Stimulated activated CD4-positive, alpha-beta T cell treated with anti-CD3 and anti-CD28 coated beads, TNF-alpha, amount 100 ng/mL, for 24 hours (primary cell): ENCODE measurements around the gene TOP1.
A peak's percentile ranks its signal among the peaks of the same experiment; 100 is the strongest.

Experiments used
- DNase-seq, 3 experiments: peaks; one replicate each; pipeline ENCODE4 v3.0.0-alpha.2; 2020; ENCODE audit warnings: low read depth in 3 of 3

Gene TOP1

DNA sequence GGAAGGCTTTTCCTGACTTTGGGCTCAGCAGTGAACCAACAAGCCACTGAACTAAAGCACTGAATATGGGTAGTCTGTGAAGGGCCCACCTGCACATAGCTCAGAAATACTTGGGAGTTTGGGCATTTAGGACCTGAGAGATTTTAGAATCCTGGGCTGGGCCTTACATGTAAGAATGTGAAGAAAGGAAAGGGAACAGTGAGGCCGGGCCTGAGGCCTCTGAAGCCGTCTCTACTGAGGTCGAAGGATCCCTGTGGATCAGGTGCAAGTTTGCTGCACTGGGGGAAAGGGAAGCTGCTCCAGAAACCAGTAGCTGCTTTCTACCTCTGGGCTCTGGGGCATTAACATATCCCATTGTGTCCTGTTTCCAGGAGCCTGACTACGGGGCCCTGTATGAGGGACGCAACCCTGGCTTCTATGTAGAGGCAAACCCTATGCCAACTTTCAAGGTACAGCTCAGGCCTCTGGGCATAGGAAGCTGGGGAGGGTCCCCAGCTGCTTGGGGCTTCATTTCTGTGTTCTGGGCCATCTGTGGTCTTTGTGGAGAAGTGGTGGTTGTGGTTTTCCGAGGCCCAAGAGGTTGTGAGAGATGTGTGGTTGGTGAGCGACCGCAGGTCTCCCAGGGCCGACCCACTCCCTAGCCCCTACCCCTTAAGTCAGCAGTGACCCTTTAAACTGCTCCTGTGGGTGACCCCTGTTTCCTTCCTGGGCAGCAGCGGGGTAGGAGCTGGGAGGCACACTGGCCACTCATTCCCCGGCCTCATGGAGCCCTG lies 139.0 kb downstream of the TOP1 start:
- DNase-seq, result no peak

DNA sequence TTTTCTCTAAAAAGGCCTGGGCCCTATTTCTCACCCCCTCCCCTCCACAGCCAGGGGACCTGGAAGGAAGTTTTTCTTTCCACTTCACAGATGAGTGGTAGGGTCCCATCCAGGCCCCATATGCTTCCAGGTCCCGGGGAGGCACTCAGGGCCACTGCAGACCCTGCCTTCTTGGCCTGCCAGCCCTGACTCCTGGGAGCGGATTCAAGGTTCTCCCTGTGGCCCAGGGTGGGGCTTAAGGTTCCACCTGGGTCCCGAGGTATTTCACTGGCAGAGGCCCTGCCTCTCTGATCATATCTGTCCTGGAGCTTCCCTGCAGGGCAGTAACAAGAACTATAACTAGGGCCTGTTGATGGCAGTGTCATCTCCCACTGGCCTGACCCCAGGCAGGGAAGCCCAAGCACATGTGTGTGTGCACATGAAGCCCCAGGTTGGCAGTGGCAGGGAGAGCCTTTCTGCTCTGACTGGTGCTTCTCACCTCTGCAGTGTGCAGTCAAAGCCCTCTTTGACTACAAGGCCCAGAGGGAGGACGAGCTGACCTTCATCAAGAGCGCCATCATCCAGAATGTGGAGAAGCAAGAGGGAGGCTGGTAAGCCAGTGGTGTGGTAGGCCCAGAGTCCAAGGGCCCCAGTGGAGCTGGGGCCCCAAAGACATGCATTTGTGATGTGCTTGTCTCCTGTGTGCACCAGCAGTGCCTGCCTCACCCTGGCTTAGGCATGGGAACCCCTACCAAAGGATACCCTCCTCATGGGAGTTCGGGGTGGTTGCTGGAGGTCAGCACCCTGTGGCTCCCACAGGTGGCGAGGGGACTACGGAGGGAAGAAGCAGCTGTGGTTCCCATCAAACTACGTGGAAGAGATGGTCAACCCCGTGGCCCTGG lies 139.9 kb downstream of the TOP1 start:
- DNase-seq, result no peak

DNA sequence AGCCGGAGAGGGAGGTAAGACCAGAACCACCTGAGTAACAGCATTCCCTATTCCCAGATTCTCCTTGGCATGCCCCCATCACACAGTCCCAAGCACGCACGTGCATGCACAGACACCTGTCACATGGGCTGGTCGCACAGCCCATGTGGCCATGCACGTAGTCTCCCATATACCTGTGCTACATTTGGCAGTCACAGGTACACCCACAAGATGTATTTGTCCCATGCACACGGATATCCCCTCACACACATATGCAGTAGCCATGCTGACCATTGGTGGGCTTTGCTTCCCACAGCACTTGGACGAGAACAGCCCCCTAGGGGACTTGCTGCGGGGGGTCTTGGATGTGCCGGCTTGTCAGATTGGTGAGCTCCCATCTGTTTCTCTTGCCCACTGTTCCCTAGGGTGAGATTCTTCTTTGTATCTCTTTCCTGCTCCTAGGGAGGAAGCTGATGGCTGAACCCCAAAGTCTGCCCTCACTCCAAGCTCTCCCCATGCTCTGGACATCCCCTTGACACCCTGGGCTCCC lies 140.6 kb downstream of the TOP1 start:
- DNase-seq, result no peak

DNA sequence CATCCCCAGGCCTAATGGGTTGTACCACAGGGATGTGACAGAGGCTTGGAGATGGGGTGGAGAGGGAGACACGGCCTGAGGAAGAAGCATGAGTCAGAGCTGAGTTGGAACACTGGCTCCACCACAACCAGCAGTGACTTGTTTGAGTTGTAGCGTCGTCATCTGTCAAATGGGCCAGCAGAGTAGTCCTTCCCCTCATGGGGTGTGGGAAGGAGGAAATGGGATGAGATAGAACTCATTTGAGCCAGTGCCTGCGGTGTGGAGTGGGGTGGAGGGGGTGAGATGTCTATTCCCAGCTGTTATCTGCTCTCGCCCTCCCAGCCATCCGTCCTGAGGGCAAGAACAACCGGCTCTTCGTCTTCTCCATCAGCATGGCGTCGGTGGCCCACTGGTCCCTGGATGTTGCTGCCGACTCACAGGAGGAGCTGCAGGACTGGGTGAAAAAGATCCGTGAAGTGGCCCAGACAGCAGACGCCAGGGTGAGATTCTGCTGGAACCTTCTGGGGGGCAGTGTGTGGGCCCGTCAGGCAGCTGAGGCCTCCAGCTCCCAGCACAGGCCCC lies 141.2 kb downstream of the TOP1 start:
- DNase-seq, result no peak

DNA sequence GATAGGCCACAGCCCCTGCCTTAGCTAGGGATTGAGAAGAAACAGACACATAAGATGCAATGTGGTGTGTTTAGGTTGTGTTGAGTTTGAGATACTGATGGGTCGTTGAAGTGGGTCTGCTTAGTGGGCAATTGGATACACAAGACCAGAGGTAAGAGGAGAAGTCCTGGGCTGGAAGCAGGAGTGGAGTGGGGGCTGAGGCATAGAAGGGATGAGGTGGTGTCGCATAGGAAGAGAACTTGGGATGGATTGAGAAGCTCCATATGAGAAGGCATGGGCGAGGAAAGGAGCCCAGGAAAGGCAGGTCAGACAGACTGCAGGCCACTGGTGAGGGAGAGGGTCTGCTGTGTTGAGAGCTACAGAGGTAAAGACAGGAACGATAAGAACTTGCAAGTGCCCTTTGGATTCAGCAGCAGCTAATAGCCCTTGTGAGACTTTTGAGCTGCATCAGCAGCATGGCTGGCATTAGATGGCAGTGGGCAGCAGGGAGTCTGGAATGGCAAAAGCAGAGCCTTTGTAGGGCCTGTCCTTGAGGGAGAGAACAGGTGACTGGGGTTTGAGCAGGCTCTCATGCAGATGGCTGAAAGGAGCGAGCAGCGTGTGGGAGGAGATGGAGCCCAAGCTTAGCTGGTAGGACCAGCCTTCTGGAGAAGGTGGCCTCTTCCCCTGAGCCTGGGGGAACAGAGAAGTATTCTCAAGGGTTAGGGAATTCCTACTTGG lies 141.9 kb downstream of the TOP1 start:
- DNase-seq, result no peak

DNA sequence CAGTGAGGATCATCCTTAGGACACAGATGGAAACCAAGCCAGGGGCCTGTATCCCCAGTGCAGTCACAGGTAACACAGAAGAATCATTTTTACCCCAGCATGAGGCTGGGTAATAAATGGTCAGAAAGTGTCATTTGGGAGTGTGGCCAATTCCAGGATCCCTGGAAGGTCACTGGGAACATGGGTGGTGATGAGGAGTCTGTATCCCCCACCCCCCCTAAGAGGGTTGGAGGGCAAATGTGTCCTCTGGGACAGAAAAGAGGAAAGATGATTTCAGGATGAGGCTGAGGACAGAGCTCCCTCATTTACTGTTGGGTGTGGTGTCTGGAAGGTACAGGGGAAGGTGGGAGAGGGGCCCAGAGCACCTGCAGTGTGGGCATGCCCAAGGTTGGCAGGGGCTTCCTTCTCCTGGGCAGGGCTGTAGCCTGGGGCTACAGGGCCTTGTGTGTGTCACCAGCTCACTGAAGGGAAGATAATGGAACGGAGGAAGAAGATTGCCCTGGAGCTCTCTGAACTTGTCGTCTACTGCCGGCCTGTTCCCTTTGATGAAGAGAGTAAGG lies 143.2 kb downstream of the TOP1 start:
- no peak for DNase-seq

DNA sequence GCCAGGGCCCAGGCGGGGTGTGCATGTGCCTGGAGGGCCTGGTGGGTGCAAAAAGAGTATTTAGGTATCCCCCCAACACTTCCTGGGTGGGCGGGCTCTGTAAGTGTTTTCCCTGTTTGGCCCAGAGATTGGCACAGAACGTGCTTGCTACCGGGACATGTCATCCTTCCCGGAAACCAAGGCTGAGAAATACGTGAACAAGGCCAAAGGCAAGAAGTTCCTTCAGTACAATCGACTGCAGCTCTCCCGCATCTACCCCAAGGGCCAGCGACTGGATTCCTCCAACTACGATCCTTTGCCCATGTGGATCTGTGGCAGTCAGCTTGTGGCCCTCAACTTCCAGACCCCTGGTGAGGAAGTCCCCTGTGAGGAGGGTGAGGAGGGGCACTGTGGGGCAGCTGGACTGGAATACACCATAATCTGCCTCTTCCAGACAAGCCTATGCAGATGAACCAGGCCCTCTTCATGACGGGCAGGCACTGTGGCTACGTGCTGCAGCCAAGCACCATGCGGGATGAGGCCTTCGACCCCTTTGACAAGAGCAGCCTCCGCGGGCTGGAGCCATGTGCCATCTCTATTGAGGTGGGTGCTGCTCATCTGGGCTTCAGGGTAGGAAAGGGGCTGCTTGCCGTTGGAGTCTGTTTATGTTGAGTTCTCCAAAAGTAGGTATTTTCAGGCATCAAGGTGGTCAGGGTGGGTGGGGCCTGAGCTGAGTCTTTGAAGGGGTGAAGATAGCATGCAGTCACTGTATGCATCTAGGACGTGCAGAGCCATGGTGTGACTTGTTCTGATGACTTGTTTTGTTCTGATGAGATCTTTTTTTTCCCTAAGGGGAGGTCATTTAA lies 143.9 kb downstream of the TOP1 start:
- no peak for DNase-seq

DNA sequence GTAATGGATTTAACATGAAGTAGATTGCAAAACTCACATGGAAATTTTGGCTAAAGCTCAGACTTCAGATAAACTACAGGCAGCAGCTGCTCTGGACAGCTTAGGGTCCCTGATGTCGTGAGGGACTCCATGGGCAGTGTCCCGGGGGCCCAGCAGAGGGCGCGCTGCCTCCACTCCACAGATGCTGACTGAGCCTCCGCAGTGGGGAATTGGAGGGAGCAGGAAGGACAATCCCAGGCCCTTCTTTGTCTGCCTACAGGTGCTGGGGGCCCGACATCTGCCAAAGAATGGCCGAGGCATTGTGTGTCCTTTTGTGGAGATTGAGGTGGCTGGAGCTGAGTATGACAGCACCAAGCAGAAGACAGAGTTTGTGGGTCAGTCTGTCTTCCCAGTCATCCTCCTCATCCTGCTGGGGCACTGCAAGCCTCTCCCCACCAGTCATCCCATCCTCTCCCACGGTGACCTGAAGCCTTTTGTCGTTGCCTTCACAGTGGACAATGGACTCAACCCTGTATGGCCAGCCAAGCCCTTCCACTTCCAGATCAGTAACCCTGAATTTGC lies 144.6 kb downstream of the TOP1 start:
- peak; percentile 41 to 63 (median 43) for DNase-seq

DNA sequence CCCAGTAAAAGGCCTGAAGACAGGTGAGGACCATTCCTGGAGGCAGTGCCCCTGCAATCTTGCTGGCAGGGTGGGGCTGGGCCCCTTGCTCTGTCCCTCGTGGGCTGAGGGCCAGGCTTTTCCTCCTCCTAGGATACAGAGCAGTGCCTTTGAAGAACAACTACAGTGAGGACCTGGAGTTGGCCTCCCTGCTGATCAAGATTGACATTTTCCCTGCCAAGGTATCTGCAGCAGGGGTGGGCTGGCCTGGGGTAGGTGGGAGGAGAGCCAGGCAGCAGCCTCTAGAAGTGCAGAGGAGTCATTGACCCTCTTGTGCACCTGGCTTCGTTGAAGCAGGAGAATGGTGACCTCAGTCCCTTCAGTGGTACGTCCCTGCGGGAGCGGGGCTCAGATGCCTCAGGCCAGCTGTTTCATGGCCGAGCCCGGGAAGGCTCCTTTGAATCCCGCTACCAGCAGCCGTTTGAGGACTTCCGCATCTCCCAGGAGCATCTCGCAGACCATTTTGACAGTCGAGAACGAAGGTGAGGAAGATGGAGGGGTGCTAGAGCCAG lies 145.2 kb downstream of the TOP1 start:
- DNase-seq, result no peak
